Measurements from ENCODE around the gene KCNK17. TPM values are rescaled to one million over a fixed set of nuclear protein-coding genes. Genes with fewer than 3 reads are reported as not detected.

KCNK17 gene
- total RNA-seq, 1 donor from 2014 or later, result 0.41 TPM

GRCh38 chr6:39339096-39339867, 25.1 kb upstream of the KCNK17 start:
- FAIRE-seq (no peak), DNase-seq (ENCODE audit: low spot score in 2 of 2) (no peak)

GRCh38 chr6:39338397-39338796, 24.2 kb upstream of the KCNK17 start:
- FAIRE-seq, result no peak
- DNase-seq (ENCODE audit: low spot score in 2 of 2), result no peak

GRCh38 chr6:39335780-39336545, 21.7 kb upstream of the KCNK17 start:
- FAIRE-seq, result no peak
- no peak for DNase-seq (ENCODE audit: low spot score in 2 of 2)

GRCh38 chr6:39333644-39334438, 19.6 kb upstream of the KCNK17 start:
- DNase-seq (ENCODE audit: low spot score in 2 of 2) (no peak), FAIRE-seq (no peak)

GRCh38 chr6:39330476-39330875, 16.3 kb upstream of the KCNK17 start:
- peak in 1 of 2 donors; percentile 59 for DNase-seq (ENCODE audit: low spot score in 2 of 2)
- FAIRE-seq, result no peak

- FAIRE-seq, result no peak
Measured at GRCh38 chr6:39330057-39330456, 15.8 kb upstream of the KCNK17 start.

GRCh38 chr6:39328066-39328465, 13.8 kb upstream of the KCNK17 start:
- DNase-seq (ENCODE audit: low spot score in 2 of 2) (no peak), FAIRE-seq (no peak)

More at GRCh38 chr6:39330057-39330456, 15.8 kb upstream of the KCNK17 start:
- DNase-seq (ENCODE audit: low spot score in 2 of 2), result no peak

- DNase-seq (ENCODE audit: low spot score in 2 of 2) (no peak), FAIRE-seq (no peak)
Measured at GRCh38 chr6:39327507-39327906, 13.3 kb upstream of the KCNK17 start.

- FAIRE-seq (no peak), DNase-seq (ENCODE audit: low spot score in 2 of 2) (no peak)
Measured at GRCh38 chr6:39322306-39322850, 8.2 kb upstream of the KCNK17 start, which contains the start of gene KCNK16. Gene KCNK16, minus strand, starts transcription at chr6:39322702. Its CDS starts 162 bp downstream, at chr6:39322540.

GRCh38 chr6:39321761-39322160, 7.5 kb upstream of the KCNK17 start:
- DNase-seq (ENCODE audit: low spot score in 2 of 2) (no peak), FAIRE-seq (no peak)

GRCh38 chr6:39320363-39320984, 6.3 kb upstream of the KCNK17 start:
- FAIRE-seq, result no peak
- DNase-seq (ENCODE audit: low spot score in 2 of 2), result no peak

- FAIRE-seq (no peak), DNase-seq (ENCODE audit: low spot score in 2 of 2) (no peak)
Measured at GRCh38 chr6:39319621-39320362, 5.6 kb upstream of the KCNK17 start.

- FAIRE-seq (no peak), DNase-seq (ENCODE audit: low spot score in 2 of 2) (no peak)
Measured at GRCh38 chr6:39317256-39317655, 3.0 kb upstream of the KCNK17 start.

GRCh38 chr6:39313526-39314272, 520 bp downstream of the KCNK17 start:
- DNase-seq (ENCODE audit: low spot score in 2 of 2) (no peak), FAIRE-seq (no peak)

GRCh38 chr6:39312912-39313525, 1.2 kb downstream of the KCNK17 start:
- DNase-seq (ENCODE audit: low spot score in 2 of 2) (no peak), FAIRE-seq (no peak)

- DNase-seq (ENCODE audit: low spot score in 2 of 2) (no peak), FAIRE-seq (no peak)
Measured at GRCh38 chr6:39310542-39310941, 3.7 kb downstream of the KCNK17 start.

- FAIRE-seq, result no peak
- peak; percentile 68 to 82 for DNase-seq (ENCODE audit: low spot score in 2 of 2)
Measured at GRCh38 chr6:39309942-39310531, 4.2 kb downstream of the KCNK17 start.

- no peak for DNase-seq (ENCODE audit: low spot score in 2 of 2)
- no peak for FAIRE-seq
Measured at GRCh38 chr6:39307462-39307861, 6.8 kb downstream of the KCNK17 start.

Measured in frontal cortex (tissue), 4 donors.